GM19438 (cell line): ENCODE results near the gene CMAS.
"Not testable (repeated sequence)": the region's sequence is repeated elsewhere in the genome, so short reads cannot be mapped to it uniquely, and the experiment has no call there.

Experiments used
- ATAC-seq: cut with Tn5 transposase; IDR thresholded peaks from one replicate; pipeline ENCODE4 v1.9.1; 2021; ENCODE audit warnings: low read depth; ENCODE audit not compliant: unreplicated experiment

The CMAS gene

DNA sequence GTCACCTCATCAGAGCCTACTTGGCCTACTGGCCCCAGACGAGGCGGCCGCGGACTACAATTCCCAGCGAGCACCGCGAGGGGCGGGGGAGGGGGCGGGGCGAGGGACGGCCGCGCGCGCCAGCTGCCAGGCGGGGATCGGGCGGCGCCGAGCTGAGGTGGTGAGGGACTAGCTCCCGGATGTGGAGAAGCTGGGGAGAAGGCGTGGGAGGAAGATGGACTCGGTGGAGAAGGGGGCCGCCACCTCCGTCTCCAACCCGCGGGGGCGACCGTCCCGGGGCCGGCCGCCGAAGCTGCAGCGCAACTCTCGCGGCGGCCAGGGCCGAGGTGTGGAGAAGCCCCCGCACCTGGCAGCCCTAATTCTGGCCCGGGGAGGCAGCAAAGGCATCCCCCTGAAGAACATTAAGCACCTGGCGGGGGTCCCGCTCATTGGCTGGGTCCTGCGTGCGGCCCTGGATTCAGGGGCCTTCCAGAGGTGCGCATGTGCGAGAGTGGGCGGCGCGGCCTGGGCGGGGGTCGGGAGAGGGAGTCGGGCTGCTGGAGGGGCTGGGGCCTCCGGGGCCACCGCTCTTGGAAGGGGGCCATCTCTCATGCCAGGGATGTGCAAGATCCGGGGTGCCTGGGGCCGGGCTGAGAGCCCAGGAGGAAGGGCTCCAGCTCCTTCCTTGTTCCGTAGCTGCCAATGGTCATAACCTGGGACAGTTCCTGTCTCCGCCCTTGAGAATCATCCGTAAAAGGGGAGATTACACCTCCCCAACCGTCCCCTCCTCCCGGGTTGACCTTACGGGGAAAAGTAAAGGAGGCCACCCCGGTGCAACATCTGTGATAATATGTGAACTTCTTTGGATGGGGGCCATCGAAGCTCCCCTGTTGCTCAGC lies at the start of gene CMAS:
CMAS (plus strand) TSS at position 129 of the 878 bp plus-strand sequence; CDS start at position 215, 86 bp downstream.
- ATAC-seq, result peak; percentile 82

DNA sequence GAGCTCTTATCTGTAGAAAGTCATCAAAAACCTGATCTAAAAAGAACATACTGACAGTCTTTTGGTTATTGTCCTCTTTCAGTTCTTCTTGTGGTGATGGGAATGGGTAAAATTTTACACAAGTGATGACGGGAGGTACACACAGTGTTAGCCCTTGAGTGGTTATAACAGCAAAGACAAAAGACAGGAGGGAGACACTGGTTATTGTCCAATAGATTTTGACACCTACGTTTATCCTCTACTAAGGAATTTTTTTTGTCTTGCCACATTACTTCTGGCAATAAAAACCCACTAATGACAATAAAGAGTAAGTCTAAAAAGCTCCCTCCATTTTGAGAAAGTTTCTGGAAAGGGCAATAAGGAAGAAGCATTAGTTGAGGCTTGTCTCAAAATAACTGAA lies 47.7 kb upstream of the CMAS start:
- no peak for ATAC-seq

DNA sequence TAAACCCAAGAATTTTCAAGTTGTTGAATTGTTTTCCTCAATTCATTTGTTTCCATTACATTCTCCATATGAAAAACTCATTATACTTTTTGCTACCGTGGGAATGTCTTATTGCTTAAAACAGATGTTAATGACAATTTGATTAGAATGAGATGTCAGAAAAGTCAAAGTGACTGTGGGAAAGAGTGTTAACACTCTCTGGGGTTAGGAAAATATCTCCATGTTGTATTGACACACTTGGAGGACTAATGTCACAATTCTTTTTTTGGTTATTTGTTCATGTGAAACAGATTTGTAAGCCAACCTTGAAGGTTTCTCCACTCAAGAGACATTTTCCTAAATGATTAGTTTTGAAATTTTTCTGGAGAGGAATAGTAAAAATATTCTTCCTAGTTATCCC lies 47.2 kb upstream of the CMAS start:
- no peak for ATAC-seq

DNA sequence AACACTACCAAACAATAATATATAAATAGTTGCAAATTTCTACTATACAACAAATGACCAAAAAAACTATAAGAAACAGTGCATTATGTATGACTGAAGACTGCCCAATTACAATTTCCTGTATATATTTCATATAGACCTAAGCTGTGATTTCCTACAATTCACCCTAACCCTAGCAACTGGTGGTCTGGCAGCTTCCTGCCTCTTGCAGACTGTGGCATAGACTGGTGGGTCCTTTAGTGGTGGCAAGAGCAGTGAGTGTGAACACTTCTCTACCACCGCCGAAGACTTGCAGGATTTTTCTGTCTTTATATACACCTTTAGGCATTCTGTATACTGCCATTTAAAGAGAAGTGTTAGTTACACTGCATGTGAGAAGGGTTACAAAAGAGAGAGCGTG lies 43.6 kb upstream of the CMAS start:
- no peak for ATAC-seq

DNA sequence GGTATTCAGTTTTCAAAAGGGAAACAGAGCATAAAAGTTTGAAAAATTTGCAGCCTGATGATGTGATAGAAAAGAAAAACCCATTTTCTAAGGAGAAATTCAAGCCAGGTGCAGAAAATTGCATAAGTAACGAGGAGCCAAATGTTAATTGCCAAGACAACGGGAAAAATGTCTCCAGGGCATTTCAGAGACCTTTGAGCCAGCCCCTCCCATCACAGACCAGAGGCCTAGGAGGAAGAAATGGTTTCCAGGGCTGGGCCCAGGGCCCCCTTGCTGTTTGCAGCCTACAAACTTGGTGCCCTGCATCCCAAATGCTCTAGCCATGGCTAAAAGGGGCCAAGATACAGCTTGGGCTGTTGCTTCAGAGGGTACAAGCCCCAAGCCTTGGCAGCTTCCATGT lies 38.2 kb upstream of the CMAS start:
- not testable (repeated sequence) for ATAC-seq

DNA sequence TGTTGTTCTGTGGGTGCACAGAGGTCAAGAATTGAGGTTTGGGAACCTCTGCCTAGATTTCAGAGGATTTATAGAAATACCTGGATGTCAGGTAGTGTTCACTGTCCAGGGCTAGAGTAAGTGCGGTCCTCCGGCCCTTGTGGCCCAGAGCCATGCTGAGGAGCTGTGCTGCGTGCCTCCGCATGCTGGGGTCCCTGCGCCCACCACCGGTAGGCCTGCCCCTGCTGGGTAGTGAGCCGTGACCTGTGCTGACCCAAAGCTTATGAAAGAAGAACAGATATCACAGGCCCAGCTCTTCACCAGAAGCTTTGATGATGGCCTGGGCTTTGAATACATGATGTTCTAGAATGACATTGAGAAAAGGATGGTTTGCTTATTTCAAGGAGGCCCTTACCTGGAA lies 37.8 kb upstream of the CMAS start:
- no peak for ATAC-seq

DNA sequence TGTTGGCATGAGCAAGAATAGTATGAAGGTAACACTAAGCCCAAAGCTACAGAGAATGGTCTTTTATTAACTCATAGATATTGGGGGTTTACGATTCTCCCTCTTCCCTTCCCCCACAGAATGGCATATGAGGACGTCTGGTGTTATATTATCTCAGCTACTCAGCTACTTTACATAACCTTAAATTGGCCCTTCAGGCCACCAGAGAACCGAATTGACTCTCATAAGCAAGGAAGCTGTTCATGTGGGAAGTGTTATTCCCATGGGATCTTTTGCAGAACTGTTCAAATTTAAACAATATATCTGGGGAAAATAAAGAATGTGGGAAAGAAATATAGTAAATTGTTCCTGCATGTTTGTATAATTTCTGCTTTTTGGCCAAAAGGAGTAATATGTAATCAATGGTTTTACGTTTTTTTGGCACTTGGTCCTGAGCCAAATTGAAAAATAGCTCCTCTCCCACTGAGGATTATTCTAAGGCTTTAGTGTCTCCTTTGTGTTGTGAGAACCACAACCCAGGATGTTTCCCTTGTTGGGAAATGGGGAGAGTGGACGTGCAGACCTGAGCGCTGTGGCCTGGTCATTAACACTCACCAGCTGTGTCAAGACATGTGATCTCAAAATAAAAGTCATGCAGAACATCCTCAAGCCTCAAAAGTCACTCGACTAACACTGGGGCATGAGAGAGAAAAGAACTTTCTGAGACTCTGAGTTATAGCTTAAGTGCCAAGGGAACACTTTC lies 31.8 kb upstream of the CMAS start:
- no peak for ATAC-seq

DNA sequence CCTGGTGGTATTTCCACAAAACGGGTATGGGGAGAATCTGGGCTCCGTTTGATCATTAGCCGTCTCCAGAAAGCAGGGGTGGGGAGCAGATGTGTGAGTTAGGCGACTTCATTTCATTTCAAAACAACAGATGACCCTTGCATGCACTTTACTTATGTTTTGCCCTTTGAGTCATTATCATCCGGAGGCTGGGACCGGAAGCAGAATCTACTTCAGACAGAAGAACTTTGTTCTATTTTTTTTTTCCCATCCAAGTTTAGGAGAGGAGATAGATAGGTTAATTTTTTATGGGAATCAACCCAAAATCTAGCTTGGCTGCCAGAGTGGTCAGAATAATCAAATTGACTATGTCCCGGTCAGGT lies 31.3 kb upstream of the CMAS start:
- no peak for ATAC-seq

DNA sequence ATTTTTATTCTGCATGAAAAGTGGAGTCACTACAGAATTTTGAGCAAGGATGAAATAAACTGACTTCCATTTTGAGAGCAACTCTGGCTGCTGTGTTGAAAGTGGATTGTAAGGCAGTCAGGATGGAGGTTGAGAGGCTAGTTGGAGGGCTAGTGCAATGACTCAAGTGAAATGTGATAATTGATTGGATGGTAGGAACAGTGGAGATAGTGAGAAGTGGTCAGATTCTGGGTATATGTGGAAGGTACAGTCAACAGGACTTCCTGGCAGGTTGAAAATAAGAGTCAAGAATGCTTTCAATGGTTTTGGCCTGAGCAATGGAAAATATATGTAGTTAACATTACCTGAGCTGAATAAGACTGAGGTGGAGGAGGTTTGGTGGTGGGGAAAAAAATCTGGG lies 29.0 kb upstream of the CMAS start:
- ATAC-seq, result no peak

DNA sequence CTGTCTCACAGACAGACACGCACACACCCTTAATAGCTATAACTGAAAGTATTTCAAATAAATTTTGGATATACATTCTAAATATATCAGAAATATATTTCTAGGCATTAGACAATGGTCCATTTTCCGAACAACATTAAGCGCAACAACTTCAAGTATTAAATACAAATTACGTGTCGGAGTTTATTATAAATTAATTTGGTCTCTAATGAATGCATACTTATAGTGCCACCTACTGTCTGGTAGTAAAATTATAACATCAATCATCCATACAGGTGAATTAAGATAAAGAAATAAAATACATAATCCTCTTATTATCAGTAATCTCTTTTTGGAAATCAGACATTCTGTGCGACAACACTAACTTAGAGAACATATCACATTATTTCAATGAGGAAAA lies 27.2 kb upstream of the CMAS start:
- no peak for ATAC-seq

DNA sequence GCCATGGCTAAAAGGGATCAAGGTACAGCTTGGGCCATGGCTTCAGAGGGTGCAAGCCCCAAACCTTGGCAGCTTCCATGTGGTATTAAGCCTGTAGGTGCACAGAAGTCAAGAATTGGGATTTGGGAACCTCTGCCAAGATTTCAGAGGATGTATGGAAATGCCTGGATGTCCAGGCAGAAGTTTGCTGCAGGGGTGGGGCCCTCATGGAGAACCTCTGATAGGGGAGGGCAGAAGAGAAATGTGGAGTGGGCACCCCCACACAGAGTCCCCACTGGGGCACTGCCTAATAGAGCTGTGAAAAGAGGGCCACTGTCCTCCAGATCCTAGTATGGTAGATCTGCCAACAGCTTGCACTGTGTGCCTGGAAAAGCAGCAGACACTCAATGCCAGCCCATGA lies 22.5 kb upstream of the CMAS start:
- not testable (repeated sequence) for ATAC-seq

DNA sequence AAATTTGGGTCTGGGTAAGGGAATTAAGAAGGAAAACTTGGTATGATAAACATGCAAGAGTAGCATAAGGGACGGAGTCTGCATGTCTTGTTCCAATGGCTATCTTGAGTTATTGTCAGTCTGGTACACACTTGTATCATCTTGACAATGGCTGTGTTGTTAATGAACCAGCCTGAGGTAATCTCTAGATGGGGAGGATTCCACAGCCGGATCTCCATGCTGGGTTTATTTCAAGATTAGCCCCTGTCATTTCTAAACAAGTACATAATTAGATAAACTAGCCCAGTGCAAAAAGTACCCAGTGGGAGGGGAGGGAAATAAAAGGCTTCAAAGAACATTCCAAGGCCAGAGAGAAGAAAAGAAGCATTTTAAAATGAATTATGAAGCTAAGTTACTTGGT lies 16.5 kb upstream of the CMAS start:
- ATAC-seq, result no peak

DNA sequence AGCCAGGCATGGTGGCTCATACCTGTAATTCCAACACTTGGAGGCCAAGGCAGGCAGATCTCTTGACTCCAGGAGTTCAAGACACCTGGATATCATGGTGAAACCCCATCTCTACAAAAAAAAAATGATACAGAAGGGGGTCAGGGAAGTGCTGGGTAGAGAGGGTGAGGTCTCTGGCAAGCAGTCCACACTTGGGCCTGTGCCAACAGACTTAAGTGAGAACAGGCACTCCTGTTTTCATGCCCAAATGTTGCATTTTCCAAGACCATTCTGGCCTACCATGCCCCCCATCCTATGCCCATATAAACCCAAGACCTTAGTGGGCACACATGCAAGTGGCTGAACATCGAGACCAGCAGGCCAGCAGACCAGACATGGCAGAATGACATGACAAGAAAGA lies 16.0 kb upstream of the CMAS start:
- ATAC-seq, result no peak

DNA sequence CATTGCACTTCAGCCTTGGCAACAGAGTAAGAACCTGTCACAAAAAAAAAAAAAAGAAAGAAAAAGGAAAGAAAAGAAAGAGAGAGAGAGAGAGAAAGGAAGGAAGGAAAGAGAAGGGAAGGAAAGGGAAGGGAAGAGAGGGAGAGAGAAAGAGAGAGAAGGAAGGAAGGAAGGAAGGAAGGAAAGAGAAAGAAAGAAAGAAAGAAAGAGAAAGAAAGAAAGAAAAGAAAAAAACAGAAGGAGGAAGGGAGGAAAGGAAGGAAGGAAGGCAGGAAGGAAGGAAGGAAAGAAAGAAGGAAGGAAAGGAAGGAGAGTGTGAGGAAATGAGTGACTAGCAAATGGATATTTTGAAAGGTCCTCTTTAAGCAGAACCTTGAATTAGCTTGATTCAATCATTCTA lies 13.3 kb upstream of the CMAS start:
- no peak for ATAC-seq

DNA sequence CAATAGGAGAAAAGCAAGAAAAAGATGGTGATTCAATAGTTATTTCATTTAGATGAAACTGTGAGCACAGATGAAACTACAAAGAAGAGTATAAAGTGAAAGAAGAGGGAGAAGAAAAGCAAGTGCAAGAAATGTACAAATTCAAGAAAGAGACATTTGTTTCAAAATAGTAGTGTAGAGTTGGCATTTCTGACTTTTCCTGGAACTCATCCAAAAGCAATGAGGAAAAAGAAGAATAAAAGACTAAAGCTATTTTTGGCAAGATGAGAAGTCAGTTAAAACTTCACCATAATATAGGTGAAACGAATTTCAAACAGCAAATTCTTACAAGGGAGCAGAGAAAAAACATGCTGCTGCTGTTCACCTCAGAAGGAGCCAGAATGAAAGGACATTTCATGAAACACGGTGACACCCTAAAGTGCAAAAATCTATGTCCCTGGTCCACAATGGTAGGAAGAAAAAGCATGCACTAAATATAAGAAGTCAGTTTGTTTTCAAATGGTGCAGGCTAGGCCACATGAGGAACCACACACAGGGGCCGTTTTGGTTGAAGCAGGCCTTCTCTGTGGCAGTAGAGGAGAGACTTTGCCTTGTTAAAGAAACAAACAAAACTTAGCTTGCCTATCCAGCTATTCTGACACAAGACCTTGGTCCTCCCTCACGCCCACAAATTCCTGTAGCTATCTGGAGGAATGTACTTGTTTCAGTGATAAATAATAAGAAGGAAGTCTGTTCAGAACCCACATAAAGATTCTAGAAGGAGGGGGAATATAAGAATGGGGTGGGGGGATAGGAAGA lies 11.1 kb upstream of the CMAS start:
- no peak for ATAC-seq

DNA sequence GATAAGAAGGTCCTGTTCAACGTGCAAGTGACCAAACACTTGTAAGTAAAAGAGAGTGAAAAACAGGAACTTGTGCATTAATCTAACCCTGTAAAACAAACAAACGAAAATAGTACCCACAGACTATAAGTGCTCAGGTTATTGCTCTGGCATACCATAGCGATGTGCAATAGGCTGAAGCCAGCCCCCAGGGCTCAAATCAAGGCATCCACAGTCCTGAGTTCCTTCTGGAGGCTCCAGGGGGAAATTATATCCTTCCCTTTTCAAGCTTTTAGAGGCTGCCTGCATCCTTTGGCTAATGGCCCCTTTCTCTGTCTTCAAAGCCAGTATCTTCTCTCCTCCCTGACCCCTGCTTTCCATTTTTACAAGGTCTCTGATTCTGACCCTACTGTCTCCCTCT lies 8.1 kb upstream of the CMAS start:
- ATAC-seq, result no peak

DNA sequence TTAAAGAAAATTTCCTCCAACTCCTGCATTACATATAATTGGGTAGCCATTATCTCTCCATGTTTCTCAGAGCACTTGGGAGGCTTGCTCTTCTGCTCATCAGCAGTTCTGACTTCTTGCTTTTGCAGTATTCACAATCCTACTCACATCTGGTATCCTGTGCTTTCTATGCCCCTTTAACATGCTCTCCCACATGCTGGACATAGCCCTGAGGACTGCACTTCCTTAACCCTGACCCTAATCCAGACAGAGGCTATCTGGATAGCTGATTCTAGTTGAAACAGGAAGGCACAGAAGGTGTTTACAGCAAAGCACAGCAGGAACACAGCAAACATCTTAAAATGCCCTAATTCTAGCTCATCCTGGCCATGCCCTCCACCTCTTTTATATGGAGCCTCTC lies 7.3 kb upstream of the CMAS start:
- ATAC-seq, result no peak

DNA sequence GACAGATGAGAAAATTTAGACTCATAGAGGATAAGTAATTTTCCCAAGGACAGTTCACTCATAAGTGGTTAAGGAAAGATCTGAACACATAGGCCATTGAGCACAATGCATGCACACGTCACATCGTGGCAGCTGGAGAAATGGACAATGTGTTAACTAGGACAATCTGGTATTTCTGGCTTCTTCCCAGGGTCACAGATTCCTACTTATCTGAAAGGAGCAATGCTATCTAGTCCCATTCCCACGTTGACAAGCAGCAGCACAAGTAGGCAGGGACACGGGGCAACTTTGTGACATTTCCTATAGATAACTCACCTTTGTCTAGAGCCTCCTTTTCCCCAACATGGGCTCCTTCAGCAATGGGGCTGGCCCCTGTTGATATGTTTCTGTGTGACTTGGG lies 6.7 kb upstream of the CMAS start:
- ATAC-seq, result no peak

DNA sequence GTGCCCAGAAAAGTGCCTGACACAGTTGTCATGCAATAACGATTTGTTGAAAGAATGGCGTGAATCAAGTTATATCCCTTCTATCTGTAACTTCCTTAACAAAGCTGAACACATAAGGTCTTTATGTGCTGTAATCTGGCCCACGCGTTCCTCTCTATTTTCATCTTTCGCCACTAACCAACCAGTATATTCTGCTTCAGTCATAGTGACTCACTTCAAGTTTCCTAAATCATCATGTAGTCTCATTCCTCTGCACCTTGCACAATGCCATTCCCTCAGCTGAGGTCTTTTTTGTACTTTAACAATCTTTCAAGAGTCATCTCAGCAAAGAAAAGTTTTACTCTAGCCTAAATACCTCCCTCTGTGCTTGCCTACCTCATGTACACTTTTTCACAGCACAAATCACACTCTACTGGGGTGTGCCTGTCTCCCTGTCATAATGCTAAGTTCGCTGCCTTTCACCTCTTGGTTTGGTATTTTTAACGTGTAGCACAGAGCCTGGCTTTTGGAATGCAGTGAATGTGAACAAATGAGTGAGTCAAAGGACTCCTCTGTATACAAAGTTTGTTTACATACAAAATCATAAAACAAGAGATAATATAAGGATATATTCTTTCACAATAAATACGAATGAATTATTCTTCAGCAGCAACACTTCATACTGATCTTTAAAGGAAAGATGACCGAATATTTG lies 2.9 kb upstream of the CMAS start:
- ATAC-seq, result no peak

DNA sequence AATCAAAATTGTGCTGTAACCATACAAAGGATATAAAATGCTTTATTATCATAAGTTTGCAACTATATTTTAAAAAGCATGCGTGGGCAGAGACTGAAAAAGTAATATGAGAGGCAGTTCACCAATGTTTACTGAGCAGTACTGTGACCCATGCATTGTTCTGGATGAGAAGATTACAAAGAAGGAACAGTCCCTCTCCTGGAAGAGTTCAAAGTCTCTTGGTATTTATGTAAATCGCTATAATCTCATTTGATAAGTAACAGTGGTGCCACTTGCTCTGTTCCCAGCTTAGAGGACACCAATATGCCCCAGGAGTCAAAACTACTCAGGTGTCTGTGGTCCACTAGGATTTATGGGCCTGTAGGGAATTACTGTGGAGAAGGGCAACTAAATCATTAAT lies 2.1 kb upstream of the CMAS start:
- no peak for ATAC-seq

DNA sequence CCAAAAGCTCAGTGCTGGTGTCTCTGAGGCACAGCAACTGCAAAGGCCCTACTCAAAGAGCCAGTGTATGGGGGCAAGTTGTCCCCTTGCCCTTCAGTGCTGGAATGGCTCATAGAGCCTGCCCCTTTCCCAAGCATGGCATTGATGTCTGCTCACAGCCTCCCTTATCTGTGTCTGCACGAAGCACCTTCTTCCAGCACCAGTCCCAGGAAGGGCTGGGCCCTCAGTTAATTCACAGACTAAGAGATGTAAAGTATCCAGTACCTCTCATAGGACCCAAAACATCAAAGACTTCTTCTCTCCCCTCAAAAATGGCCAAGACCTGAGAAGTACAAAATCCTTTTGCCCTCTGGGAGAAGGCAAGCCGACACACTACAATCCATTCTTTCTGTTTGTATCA lies 1.6 kb upstream of the CMAS start:
- ATAC-seq, result no peak
